ENCODE results near the gene GAMT.
"Not testable (repeated sequence)": the region's sequence is repeated elsewhere in the genome, so short reads cannot be mapped to it uniquely, and the experiment has no call there.

GAMT gene

DNA sequence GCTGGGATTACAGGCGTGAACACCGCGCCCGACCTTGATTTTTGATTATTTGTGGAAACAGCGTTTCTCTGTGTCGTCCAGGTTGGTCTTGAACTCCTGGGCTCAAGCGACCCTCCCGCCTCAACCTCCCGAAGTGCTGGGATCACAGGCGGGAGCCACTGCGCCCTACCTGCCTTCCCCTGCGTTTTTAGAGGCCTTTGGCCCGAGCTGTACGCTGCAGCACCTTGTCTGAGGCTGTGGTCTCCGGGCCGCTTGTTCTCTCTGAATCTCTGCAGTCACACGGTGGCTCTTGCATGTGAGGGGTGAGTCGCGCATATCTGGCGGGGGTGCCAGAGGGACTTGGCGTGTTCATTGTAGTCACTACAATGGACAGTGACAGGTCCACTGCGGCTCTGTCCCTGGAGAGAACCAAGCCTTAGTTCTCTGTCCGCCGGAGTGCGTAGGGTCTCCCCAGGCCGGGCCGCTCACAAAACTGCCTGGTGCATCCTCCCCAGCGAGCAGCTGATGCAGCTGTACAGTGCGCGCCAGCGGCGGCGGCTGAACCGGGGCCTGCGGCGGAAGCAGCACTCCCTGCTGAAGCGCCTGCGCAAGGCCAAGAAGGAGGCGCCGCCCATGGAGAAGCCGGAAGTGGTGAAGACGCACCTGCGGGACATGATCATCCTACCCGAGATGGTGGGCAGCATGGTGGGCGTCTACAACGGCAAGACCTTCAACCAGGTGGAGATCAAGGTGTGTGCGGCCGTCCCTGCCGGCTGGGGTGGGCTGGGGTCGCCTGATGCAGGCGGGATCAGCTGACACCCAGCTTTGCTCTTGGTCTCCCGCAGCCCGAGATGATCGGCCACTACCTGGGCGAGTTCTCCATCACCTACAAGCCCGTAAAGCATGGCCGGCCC is 38.4 kb upstream of the GAMT start:
- Mint-ChIP-seq H3K27ac (peak overlapping the region; percentile 100), H3K36me3 (ENCODE audit: insufficient read depth) (peaks cover 75% of the 10 kb centered on the region), H3K4me3 (peak overlapping the region; percentile 98 to 99), H3K4me1 (ENCODE audit: low read depth in 2 of 2) (peaks cover 25 to 28% of the 10 kb centered on the region in 2 donors)
- not testable (repeated sequence) for H3K9me3 Mint-ChIP-seq; ATAC-seq (replicated peaks); H3K27me3 Mint-ChIP-seq; DNase-seq

DNA sequence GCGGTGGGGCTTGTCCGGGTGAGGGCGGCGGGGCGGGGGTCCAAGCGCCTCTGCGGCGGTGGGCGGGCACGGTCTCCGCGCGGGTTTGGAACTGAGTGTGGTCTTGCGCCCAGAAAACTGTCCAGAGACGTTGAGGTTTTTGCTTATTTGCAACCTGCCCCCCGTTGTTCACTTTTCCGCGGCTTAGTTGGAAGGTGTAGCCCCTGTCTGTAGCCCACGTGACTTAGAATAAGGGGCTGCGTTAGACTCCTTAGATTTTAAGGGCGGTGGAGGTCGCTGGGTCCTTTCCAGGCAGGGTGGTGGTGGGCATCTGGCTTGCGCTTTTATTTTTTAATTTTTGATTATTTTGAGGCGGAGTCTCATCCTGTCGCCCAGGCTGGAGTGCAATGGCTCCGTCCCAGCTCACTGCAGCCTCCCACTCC is 37.6 kb upstream of the GAMT start:
- H3K27ac Mint-ChIP-seq, result peak overlapping the region; percentile 100
- H3K4me1 Mint-ChIP-seq (ENCODE audit: low read depth in 2 of 2), result peaks cover 23 to 26% of the 10 kb centered on the region in 2 donors
- H3K4me3 Mint-ChIP-seq, result peak overlapping the region; percentile 98 to 99
- H3K9me3 Mint-ChIP-seq, result no peaks in the 10 kb centered on the region
- no peaks in the 10 kb centered on the region for H3K27me3 Mint-ChIP-seq
- DNase-seq (no peak), ATAC-seq (replicated peaks) (no peak)
- peaks cover 74% of the 10 kb centered on the region for H3K36me3 Mint-ChIP-seq (ENCODE audit: insufficient read depth)

DNA sequence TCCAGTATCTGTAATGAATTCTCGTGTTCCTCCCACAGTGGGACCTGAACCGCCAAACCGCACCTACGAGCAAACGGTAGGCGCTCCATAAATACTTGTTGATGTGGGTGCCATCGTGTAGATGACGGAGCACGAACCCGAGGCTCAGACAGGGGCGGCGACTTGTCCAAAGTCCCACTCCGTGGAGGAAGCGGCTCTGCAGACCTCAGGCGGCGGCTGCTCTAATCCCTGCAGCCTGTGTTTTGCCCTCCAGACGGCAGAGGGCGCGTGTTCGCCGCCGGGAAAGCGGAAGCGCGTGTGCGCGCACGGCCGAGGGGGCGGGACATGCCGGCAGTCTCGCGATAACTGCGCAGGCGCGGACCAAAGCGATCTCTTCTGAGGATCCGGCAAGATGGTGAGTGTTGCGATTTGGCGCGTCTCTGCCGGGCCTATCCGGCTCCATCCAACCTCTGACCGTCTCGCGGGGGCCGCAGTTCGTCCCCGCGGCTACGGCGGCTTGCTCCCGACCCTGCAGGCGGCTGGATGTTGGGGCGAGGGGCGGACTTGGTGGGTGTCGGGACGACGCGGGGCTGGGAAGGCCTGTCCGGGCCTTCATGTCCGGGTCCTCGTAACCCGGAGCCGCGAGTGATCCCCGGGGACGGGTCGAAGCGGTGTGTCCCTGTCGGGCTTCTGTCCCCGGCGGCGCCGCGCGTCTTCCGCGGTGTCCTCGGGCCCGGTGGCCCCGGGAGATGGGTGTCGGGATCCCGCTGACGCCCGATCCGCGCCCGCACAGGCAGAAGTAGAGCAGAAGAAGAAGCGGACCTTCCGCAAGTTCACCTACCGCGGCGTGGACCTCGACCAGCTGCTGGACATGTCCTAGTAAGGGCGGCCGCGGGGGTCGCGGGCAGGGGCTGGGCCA is 36.9 kb upstream of the GAMT start, which contains the start of gene RPS15:
Gene RPS15, plus strand, starts transcription at position 362 of the 898 bp plus-strand sequence. Its CDS starts 30 bp downstream, at position 392.
- ATAC-seq (replicated peaks) (peak; percentile 83), DNase-seq (peak; percentile 95 to 96 (median 95))
- H3K36me3 Mint-ChIP-seq (ENCODE audit: insufficient read depth), result peaks cover 74% of the 10 kb centered on the region
- H3K9me3 Mint-ChIP-seq, result no peaks in the 10 kb centered on the region
- H3K4me3 Mint-ChIP-seq, result peak within 1 kb of the TSS; percentile 98 to 99
- H3K4me1 Mint-ChIP-seq (ENCODE audit: low read depth in 2 of 2), result peaks cover 23 to 26% of the 10 kb centered on the region in 2 donors
- H3K27ac Mint-ChIP-seq, result peak within 1 kb of the TSS; percentile 100
- H3K27me3 Mint-ChIP-seq, result no peaks in the 10 kb centered on the region

DNA sequence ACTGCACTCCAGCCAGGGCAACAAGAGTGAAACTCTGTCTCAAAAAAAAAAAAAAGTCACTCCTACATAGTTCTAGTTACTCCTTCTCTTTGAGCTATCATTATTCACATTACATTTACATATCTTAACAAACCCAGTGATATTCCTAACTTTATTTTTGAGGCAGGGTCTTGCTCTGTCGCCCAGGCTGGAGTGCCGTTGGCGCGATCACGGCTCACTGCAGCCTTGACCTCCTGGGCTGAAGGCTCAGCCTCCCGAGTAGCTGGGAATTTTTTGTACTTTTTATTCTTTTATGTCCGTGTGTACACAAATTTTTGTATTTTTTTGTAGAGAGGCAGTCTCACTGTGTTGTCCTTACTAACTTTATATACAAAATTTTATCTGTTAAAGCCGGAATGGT is 36.3 kb upstream of the GAMT start:
- ATAC-seq (replicated peaks) (no peak), DNase-seq (no peak)
- peaks cover 23 to 26% of the 10 kb centered on the region in 2 donors for H3K4me1 Mint-ChIP-seq (ENCODE audit: low read depth in 2 of 2)
- peak overlapping the region; percentile 98 to 99 for H3K4me3 Mint-ChIP-seq
- no peaks in the 10 kb centered on the region for H3K9me3 Mint-ChIP-seq
- H3K27ac Mint-ChIP-seq, result peak overlapping the region in 1 of 2 donors; percentile 100
- no peaks in the 10 kb centered on the region for H3K27me3 Mint-ChIP-seq
- peaks cover 74% of the 10 kb centered on the region for H3K36me3 Mint-ChIP-seq (ENCODE audit: insufficient read depth)

- peaks cover 77% of the 10 kb centered on the region for H3K36me3 Mint-ChIP-seq (ENCODE audit: insufficient read depth)
- H3K4me1 Mint-ChIP-seq (ENCODE audit: low read depth in 2 of 2), result peaks cover 16 to 17% of the 10 kb centered on the region in 2 donors
- no peaks in the 10 kb centered on the region for H3K27me3 Mint-ChIP-seq
- ATAC-seq (replicated peaks), result no peak
- no peak for DNase-seq
- no peaks in the 10 kb centered on the region for H3K9me3 Mint-ChIP-seq
- no peak overlapping the region for H3K4me3 Mint-ChIP-seq
- H3K27ac Mint-ChIP-seq, result peak overlapping the region in 1 of 2 donors; percentile 71
Measured at GRCh38 chr19:1435378-1435989, 34.1 kb upstream of the GAMT start.

- DNase-seq (no peak), ATAC-seq (replicated peaks) (no peak)
- Mint-ChIP-seq H3K27me3 (no peaks in the 10 kb centered on the region), H3K27ac (no peak overlapping the region), H3K9me3 (no peaks in the 10 kb centered on the region), H3K4me3 (no peak overlapping the region), H3K4me1 (ENCODE audit: low read depth in 2 of 2) (peaks cover 10 to 11% of the 10 kb centered on the region in 2 donors), H3K36me3 (ENCODE audit: insufficient read depth) (peaks cover 76% of the 10 kb centered on the region)
Measured at GRCh38 chr19:1434577-1435060, 33.3 kb upstream of the GAMT start.

- Mint-ChIP-seq H3K36me3 (ENCODE audit: insufficient read depth) (peaks cover 75% of the 10 kb centered on the region), H3K9me3 (no peaks in the 10 kb centered on the region)
Measured at GRCh38 chr19:1434040-1434366, 32.7 kb upstream of the GAMT start.

GRCh38 chr19:1433119-1434039 is 32.0 kb upstream of the GAMT start:
- no peak for ATAC-seq (replicated peaks)
- DNase-seq, result no peak
- no peak overlapping the region for H3K4me3 Mint-ChIP-seq
- no peaks in the 10 kb centered on the region for H3K27me3 Mint-ChIP-seq
- H3K36me3 Mint-ChIP-seq (ENCODE audit: insufficient read depth), result peaks cover 75% of the 10 kb centered on the region
- no peak overlapping the region for H3K27ac Mint-ChIP-seq
- no peaks in the 10 kb centered on the region for H3K9me3 Mint-ChIP-seq
- H3K4me1 Mint-ChIP-seq (ENCODE audit: low read depth in 2 of 2), result peaks cover 7 to 8% of the 10 kb centered on the region in 2 donors

More at GRCh38 chr19:1434040-1434366, 32.7 kb upstream of the GAMT start:
- Mint-ChIP-seq H3K4me3 (no peak overlapping the region), H3K27me3 (no peaks in the 10 kb centered on the region), H3K27ac (no peak overlapping the region), H3K4me1 (ENCODE audit: low read depth in 2 of 2) (peaks cover 7 to 8% of the 10 kb centered on the region in 2 donors)
- DNase-seq (no peak), ATAC-seq (replicated peaks) (no peak)

- Mint-ChIP-seq H3K4me1 (ENCODE audit: low read depth in 2 of 2) (no peaks in the 10 kb centered on the region), H3K4me3 (no peak overlapping the region), H3K27ac (no peak overlapping the region), H3K36me3 (ENCODE audit: insufficient read depth) (peaks cover 69% of the 10 kb centered on the region), H3K27me3 (no peaks in the 10 kb centered on the region), H3K9me3 (no peaks in the 10 kb centered on the region)
- ATAC-seq (replicated peaks) (no peak), DNase-seq (no peak)
Measured at GRCh38 chr19:1432507-1432887, 31.2 kb upstream of the GAMT start.

GRCh38 chr19:1431759-1432506 is 30.6 kb upstream of the GAMT start:
- Mint-ChIP-seq H3K27me3 (no peaks in the 10 kb centered on the region), H3K4me3 (no peak overlapping the region)
- no peak for ATAC-seq (replicated peaks)

GRCh38 chr19:1430246-1430645 is 28.9 kb upstream of the GAMT start:
- Mint-ChIP-seq H3K27ac (no peak overlapping the region), H3K9me3 (no peaks in the 10 kb centered on the region), H3K4me1 (ENCODE audit: low read depth in 2 of 2) (no peaks in the 10 kb centered on the region), H3K4me3 (no peak overlapping the region), H3K36me3 (ENCODE audit: insufficient read depth) (peaks cover 78% of the 10 kb centered on the region), H3K27me3 (no peaks in the 10 kb centered on the region)
- ATAC-seq (replicated peaks), result no peak
- DNase-seq, result no peak

More at GRCh38 chr19:1431759-1432506, 30.6 kb upstream of the GAMT start:
- Mint-ChIP-seq H3K36me3 (ENCODE audit: insufficient read depth) (peaks cover 69% of the 10 kb centered on the region), H3K9me3 (no peaks in the 10 kb centered on the region), H3K27ac (peak overlapping the region in 1 of 2 donors; percentile 35), H3K4me1 (ENCODE audit: low read depth in 2 of 2) (no peaks in the 10 kb centered on the region)
- DNase-seq, result no peak

DNA sequence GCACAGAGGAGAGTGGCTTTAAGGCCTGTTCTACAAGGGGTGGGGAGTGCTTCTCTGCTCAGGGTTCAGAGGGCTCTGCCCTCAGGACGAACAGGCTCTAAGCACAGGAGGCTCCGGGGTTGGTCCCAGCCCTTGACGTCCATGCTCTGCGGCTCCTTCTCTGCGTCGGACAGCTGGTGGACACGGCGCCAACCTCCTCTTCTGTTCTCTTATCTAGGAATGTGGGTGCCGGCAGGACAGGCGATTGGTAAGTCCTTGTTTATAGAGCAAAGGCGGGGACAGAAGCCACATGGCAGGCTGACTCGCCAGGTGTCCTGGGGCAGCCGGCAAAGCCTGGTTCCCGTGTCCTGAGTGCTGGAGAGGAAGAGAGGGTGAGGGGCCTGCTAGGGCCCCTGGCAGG is 28.4 kb upstream of the GAMT start:
- no peak overlapping the region for H3K27ac Mint-ChIP-seq
- peaks cover 81% of the 10 kb centered on the region for H3K36me3 Mint-ChIP-seq (ENCODE audit: insufficient read depth)
- no peaks in the 10 kb centered on the region for H3K27me3 Mint-ChIP-seq

More for the DNA sequence above, 28.4 kb upstream of the GAMT start:
- Mint-ChIP-seq H3K9me3 (no peaks in the 10 kb centered on the region), H3K4me3 (no peak overlapping the region), H3K4me1 (ENCODE audit: low read depth in 2 of 2) (no peaks in the 10 kb centered on the region)
- ATAC-seq (replicated peaks) (no peak), DNase-seq (no peak)
